Testis (tissue), 2 donors: ENCODE measurements around the gene VSTM1.

Experiments
- CTCF ChIP-seq, 3 experiments: fragments of 450-650 bp in 2 of 3; fragments of 200-600 bp in 1 of 3; sonication (generic) in 1 of 3; IDR thresholded peaks; one replicate each; pipeline ENCODE4 v1.5.1; 2016 to 2019; ENCODE audit warnings: antibody characterized with exemption in 3 of 3, mild to moderate bottlenecking in 2 of 3, moderate library complexity in 1 of 3
- POLR2A ChIP-seq: fragments of 450-650 bp; IDR thresholded peaks from one replicate; pipeline ENCODE4 v1.6.1; 2017; ENCODE audit warnings: antibody characterized with exemption, mild to moderate bottlenecking, moderate library complexity

- no peak for TF ChIP-seq CTCF (IDR thresholded peaks at IDR 0.05)
- no peak for TF ChIP-seq POLR2A
Measured at GRCh38 chr19:54042989-54043388, 20.7 kb downstream of the VSTM1 start.
